GM12874 (cell line): ENCODE measurements around the gene COX8C.

Experiments
- CTCF ChIP-seq: IDR thresholded peaks from 2 replicates; pipeline ENCODE4 v1.5.1; 2011; ENCODE audit warnings: low read depth, mild to moderate bottlenecking, control low read depth, low read length, moderate library complexity; ENCODE audit not compliant: insufficient read depth

Gene COX8C

GRCh38 chr14:93347850-93348249 lies 868 bp downstream of the COX8C start:
- no peak for TF ChIP-seq CTCF

- TF ChIP-seq CTCF = no peak
Measured at GRCh38 chr14:93348292-93348691, 1.3 kb downstream of the COX8C start.

GRCh38 chr14:93368996-93369712 lies 22.2 kb downstream of the COX8C start:
- TF ChIP-seq CTCF = no peak

- TF ChIP-seq CTCF = no peak
Measured at GRCh38 chr14:93369713-93370266, 22.8 kb downstream of the COX8C start.

- TF ChIP-seq CTCF = no peak
Measured at GRCh38 chr14:93375673-93376156, 28.7 kb downstream of the COX8C start.

GRCh38 chr14:93379831-93380230 lies 32.8 kb downstream of the COX8C start:
- no peak for TF ChIP-seq CTCF

- TF ChIP-seq CTCF = no peak
Measured at GRCh38 chr14:93381644-93382043, 34.7 kb downstream of the COX8C start.
